ENCODE measurements around the gene CNOT1.

Gene CNOT1

DNA sequence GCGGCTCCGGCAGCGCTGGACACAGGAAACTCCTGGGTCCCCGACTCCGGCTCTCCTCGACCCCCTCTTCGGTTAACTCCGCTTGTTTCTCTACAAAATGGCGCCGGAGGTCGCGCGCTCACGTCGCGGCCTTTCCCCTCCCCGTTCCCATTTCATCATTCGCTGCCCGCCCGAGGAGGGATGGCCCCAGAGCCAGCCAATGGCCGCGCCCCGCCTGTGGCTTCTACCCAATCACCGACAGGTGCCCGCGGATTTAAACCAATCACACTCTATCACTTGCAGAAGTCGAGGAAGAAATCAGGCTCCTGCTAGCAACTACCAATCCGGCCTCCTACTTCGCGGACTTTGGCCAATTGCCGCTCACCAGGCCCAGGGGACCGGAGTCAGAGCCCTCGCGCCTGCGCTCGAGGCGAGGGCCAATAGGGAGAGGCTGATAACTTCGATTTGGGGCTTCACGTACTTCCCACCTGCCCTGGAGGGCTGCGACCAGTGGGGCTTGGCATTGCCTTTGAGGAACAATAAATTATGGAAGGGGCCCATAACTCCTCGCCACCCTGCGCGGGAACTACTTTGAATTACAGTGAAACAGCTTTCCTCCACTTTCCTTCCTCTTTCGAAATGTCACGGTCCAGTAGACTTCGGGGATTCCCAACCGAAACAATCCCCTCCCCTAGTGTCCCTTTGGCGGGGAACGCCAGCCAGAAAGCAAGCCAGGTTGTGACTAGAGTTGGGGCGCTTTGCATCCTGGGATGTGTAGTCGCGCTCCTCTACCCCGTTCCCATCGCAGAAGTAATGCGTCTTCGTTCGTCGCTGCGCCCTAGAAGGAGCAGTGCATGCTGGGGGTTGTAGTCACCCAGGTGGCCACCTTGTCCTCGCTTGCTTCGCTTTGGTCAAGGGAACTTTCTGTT is at the start of gene CNOT1:
Gene CNOT1, minus strand, starts transcription at position 94 of the 908 bp plus-strand sequence. CDS start 30,489 bp downstream, outside the sequence.
- Histone ChIP-seq H3K4me2 (ENCODE audit: low read length) (peak within 1 kb of the TSS; percentile 92), H2AFZ (ENCODE audit: low read length) (peak within 1 kb of the TSS; percentile 99), H3K27me3 (ENCODE audit: insufficient read depth, low read length) (no peaks in the 10 kb centered on the region), H3K36me3 (ENCODE audit: insufficient read depth, low read length) (peaks cover 30% of the 10 kb centered on the region), H3K27ac (ENCODE audit: low read depth, low read length, poor library complexity, severe bottlenecking) (peak within 1 kb of the TSS; percentile 94), H4K20me1 (ENCODE audit: insufficient read depth, low read length) (peaks cover 8% of the 10 kb centered on the region), H3K4me1 (ENCODE audit: insufficient read depth, low read length, severe bottlenecking) (peaks cover 31% of the 10 kb centered on the region), H3K79me2 (ENCODE audit: insufficient read depth, low read length) (peaks cover 46% of the 10 kb centered on the region), H3K9me3 (ENCODE audit: low read length) (no peaks in the 10 kb centered on the region), H3F3A (ENCODE audit: insufficient read depth, low read length) (no peaks in the 10 kb centered on the region), H3K9ac (ENCODE audit: low read length) (peak within 1 kb of the TSS; percentile 90), H3K4me3 (ENCODE audit: low read depth, low read length, poor library complexity, severe bottlenecking) (peak within 1 kb of the TSS; percentile 76), H3K9me2 (ENCODE audit: low read depth, low read length) (no peaks in the 10 kb centered on the region)
- no peak for TF ChIP-seq CTCF (IDR thresholded peaks at IDR 0.05; ENCODE audit: low read length)
- TF ChIP-seq EZH2 (IDR thresholded peaks at IDR 0.05; ENCODE audit: borderline replicate concordance, low read length) = no peak

GRCh38 chr16:58678716-58679115 is 49.1 kb upstream of the CNOT1 start:
- no peaks in the 10 kb centered on the region for H4K20me1 ChIP-seq (ENCODE audit: insufficient read depth, low read length)

DNA sequence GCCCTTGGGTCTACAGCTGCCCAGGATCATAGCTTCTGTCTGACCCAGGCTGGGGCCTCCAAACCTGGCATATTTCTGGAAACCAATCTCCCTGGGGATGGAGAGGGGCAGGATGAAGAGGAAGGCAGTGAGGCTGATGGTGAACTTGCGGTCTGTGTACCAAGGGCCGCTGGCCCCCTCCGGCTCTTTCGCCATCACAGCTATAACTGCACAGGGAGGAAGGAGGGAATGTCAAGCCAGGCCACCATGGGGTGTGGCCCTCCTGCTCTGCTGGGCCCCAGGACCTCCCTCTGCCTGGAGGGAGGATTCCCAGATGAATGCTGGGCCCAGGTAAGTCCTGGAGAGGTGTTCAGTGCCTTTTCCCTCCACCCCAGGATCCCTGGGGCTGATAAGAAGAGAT is 48.6 kb upstream of the CNOT1 start:
- Histone ChIP-seq H3K27ac (ENCODE audit: low read depth, low read length, poor library complexity, severe bottlenecking) (no peak overlapping the region), H3K9me3 (ENCODE audit: low read length) (no peaks in the 10 kb centered on the region), H2AFZ (ENCODE audit: low read length) (no peak overlapping the region), H3K36me3 (ENCODE audit: insufficient read depth, low read length) (0 out of 2 replicates have a peak, but pooled peaks cover 7% of the 10 kb centered on the region), H3K9ac (ENCODE audit: low read length) (no peak overlapping the region), H3K9me2 (ENCODE audit: low read depth, low read length) (no peaks in the 10 kb centered on the region), H3K4me1 (ENCODE audit: insufficient read depth, low read length, severe bottlenecking) (peaks cover 2% of the 10 kb centered on the region), H4K20me1 (ENCODE audit: insufficient read depth, low read length) (no peaks in the 10 kb centered on the region), H3K4me3 (ENCODE audit: low read depth, low read length, poor library complexity, severe bottlenecking) (no peak overlapping the region), H3K4me2 (ENCODE audit: low read length) (no peak overlapping the region), H3F3A (ENCODE audit: insufficient read depth, low read length) (no peaks in the 10 kb centered on the region), H3K79me2 (ENCODE audit: insufficient read depth, low read length) (no peaks in the 10 kb centered on the region), H3K27me3 (ENCODE audit: insufficient read depth, low read length) (no peaks in the 10 kb centered on the region)
- TF ChIP-seq EZH2 (IDR thresholded peaks at IDR 0.05; ENCODE audit: borderline replicate concordance, low read length) = no peak
- TF ChIP-seq CTCF (IDR thresholded peaks at IDR 0.05; ENCODE audit: low read length) = no peak

More at GRCh38 chr16:58678716-58679115, 49.1 kb upstream of the CNOT1 start:
- Histone ChIP-seq H3F3A (ENCODE audit: insufficient read depth, low read length) (no peaks in the 10 kb centered on the region), H3K9me3 (ENCODE audit: low read length) (no peaks in the 10 kb centered on the region), H3K27ac (ENCODE audit: low read depth, low read length, poor library complexity, severe bottlenecking) (no peak overlapping the region), H2AFZ (ENCODE audit: low read length) (no peak overlapping the region), H3K9ac (ENCODE audit: low read length) (no peak overlapping the region), H3K4me1 (ENCODE audit: insufficient read depth, low read length, severe bottlenecking) (peaks cover 6% of the 10 kb centered on the region), H3K4me2 (ENCODE audit: low read length) (no peak overlapping the region), H3K27me3 (ENCODE audit: insufficient read depth, low read length) (no peaks in the 10 kb centered on the region), H3K79me2 (ENCODE audit: insufficient read depth, low read length) (no peaks in the 10 kb centered on the region), H3K4me3 (ENCODE audit: low read depth, low read length, poor library complexity, severe bottlenecking) (no peak overlapping the region), H3K36me3 (ENCODE audit: insufficient read depth, low read length) (0 out of 2 replicates have a peak, but pooled peaks cover 7% of the 10 kb centered on the region), H3K9me2 (ENCODE audit: low read depth, low read length) (no peaks in the 10 kb centered on the region)
- no peak for TF ChIP-seq EZH2 (IDR thresholded peaks at IDR 0.05; ENCODE audit: borderline replicate concordance, low read length)
- TF ChIP-seq CTCF (IDR thresholded peaks at IDR 0.05; ENCODE audit: low read length) = peak; percentile 46

Data from OCI-LY1 (cell line).